ENCODE data around the gene LYRM2. TPM values are rescaled to one million over a fixed set of nuclear protein-coding genes. Genes with fewer than 3 reads are reported as not detected.

LYRM2 gene
- total and polyA plus RNA-seq, 2 of the 8 experiments (the other 6 are each of a cell fraction or from before 2014, with no cell fraction given) = 7.3 to 25.7 TPM

DNA sequence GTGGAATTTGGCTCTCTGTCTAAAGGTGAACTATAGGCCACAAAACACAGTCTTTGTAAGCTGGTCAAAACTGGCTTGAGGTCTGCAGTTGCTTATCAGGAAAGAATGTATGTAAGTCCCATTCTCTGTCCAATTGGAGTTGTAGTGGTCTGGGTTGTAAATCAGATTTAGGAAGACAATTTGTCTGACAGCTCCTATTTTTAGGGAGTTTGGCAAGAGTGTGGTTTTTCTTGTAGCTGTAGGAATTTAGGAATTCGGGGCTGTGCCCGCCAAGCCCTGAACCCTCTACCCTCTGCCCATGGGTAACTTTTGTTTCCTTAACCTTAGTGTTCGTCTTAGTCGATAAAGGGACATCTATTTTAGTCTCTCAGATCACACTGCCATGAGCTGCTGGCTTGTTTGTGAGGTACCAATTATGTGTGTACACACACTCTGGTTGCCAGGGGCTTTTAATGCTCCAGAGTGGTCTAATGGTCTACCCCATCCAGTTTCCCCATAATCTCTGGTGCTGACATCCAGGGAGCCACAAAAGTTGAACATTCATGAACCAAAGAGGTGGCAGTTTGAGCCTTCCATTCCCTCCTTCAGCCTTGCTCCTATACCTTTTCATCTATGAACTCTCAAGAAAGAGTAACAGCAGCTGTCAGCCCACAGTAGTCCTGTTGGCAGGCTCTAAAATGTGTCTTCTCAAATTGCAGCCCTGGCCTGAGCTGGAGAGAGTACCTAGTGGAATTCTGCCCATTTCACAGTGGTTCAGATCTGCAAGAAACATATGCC is 112.6 kb downstream of the LYRM2 start (continued):
- TF ChIP-seq, protein P1, sequence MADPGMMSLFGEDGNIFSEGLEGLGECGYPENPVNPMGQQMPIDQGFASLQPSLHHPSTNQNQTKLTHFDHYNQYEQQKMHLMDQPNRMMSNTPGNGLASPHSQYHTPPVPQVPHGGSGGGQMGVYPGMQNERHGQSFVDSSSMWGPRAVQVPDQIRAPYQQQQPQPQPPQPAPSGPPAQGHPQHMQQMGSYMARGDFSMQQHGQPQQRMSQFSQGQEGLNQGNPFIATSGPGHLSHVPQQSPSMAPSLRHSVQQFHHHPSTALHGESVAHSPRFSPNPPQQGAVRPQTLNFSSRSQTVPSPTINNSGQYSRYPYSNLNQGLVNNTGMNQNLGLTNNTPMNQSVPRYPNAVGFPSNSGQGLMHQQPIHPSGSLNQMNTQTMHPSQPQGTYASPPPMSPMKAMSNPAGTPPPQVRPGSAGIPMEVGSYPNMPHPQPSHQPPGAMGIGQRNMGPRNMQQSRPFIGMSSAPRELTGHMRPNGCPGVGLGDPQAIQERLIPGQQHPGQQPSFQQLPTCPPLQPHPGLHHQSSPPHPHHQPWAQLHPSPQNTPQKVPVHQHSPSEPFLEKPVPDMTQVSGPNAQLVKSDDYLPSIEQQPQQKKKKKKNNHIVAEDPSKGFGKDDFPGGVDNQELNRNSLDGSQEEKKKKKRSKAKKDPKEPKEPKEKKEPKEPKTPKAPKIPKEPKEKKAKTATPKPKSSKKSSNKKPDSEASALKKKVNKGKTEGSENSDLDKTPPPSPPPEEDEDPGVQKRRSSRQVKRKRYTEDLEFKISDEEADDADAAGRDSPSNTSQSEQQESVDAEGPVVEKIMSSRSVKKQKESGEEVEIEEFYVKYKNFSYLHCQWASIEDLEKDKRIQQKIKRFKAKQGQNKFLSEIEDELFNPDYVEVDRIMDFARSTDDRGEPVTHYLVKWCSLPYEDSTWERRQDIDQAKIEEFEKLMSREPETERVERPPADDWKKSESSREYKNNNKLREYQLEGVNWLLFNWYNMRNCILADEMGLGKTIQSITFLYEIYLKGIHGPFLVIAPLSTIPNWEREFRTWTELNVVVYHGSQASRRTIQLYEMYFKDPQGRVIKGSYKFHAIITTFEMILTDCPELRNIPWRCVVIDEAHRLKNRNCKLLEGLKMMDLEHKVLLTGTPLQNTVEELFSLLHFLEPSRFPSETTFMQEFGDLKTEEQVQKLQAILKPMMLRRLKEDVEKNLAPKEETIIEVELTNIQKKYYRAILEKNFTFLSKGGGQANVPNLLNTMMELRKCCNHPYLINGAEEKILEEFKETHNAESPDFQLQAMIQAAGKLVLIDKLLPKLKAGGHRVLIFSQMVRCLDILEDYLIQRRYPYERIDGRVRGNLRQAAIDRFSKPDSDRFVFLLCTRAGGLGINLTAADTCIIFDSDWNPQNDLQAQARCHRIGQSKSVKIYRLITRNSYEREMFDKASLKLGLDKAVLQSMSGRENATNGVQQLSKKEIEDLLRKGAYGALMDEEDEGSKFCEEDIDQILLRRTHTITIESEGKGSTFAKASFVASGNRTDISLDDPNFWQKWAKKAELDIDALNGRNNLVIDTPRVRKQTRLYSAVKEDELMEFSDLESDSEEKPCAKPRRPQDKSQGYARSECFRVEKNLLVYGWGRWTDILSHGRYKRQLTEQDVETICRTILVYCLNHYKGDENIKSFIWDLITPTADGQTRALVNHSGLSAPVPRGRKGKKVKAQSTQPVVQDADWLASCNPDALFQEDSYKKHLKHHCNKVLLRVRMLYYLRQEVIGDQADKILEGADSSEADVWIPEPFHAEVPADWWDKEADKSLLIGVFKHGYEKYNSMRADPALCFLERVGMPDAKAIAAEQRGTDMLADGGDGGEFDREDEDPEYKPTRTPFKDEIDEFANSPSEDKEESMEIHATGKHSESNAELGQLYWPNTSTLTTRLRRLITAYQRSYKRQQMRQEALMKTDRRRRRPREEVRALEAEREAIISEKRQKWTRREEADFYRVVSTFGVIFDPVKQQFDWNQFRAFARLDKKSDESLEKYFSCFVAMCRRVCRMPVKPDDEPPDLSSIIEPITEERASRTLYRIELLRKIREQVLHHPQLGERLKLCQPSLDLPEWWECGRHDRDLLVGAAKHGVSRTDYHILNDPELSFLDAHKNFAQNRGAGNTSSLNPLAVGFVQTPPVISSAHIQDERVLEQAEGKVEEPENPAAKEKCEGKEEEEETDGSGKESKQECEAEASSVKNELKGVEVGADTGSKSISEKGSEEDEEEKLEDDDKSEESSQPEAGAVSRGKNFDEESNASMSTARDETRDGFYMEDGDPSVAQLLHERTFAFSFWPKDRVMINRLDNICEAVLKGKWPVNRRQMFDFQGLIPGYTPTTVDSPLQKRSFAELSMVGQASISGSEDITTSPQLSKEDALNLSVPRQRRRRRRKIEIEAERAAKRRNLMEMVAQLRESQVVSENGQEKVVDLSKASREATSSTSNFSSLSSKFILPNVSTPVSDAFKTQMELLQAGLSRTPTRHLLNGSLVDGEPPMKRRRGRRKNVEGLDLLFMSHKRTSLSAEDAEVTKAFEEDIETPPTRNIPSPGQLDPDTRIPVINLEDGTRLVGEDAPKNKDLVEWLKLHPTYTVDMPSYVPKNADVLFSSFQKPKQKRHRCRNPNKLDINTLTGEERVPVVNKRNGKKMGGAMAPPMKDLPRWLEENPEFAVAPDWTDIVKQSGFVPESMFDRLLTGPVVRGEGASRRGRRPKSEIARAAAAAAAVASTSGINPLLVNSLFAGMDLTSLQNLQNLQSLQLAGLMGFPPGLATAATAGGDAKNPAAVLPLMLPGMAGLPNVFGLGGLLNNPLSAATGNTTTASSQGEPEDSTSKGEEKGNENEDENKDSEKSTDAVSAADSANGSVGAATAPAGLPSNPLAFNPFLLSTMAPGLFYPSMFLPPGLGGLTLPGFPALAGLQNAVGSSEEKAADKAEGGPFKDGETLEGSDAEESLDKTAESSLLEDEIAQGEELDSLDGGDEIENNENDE (IDR thresholded peaks at IDR 0.05; ENCODE audit: insufficient replicate concordance, low read length) = no peak
- no peak for TF ChIP-seq NRF1 (IDR thresholded peaks at IDR 0.05; ENCODE audit: low read depth, low read length)
- no peak for TF ChIP-seq TAF7 (optimal IDR thresholded peaks at IDR 0.05; ENCODE audit: borderline replicate concordance, low read depth, low read length)
- TF ChIP-seq SIN3A (conservative IDR thresholded peaks at IDR 0.05 in 1 of 2, IDR thresholded peaks at IDR 0.05 in 1 of 2; ENCODE audit: low read depth in 1 of 2, low read length in 2 of 2) = no peak
- TF ChIP-seq RAD21 (IDR thresholded peaks at IDR 0.05 in 1 of 2, conservative IDR thresholded peaks at IDR 0.05 in 1 of 2; ENCODE audit: low read depth in 2 of 2, low read length in 2 of 2) = no peak
- TF ChIP-seq KDM5A (IDR thresholded peaks at IDR 0.05; ENCODE audit: low read length) = no peak
- no peak for TF ChIP-seq TAF1 (IDR thresholded peaks at IDR 0.05; ENCODE audit: low read depth, low read length)
- no peak for TF ChIP-seq EZH2 (IDR thresholded peaks at IDR 0.05; ENCODE audit: low read depth, low read length, severe bottlenecking)
- TF ChIP-seq SP4 (IDR thresholded peaks at IDR 0.05; ENCODE audit: low read length) = no peak
- no peak for TF ChIP-seq GTF2F1 (IDR thresholded peaks at IDR 0.05; ENCODE audit: borderline replicate concordance, low read depth, low read length)
